Measurements from ENCODE around the gene CDKN1C.
A peak's percentile ranks its signal among the peaks of the same experiment; 100 is the strongest.

Gene CDKN1C

GRCh38 chr11:2885678-2886081, at the start of gene CDKN1C:
Gene CDKN1C, minus strand, starts transcription at chr11:2885775. Its CDS starts 319 bp downstream, at chr11:2885456.
- peak; percentile 77 for DNase-seq (ENCODE audit: low read depth)

GRCh38 chr11:2934611-2935239, 49.1 kb upstream of the CDKN1C start:
- no peak for DNase-seq (ENCODE audit: low read depth)

- DNase-seq (ENCODE audit: low read depth): no peak
These were observed 48.5 kb upstream of the CDKN1C start for GRCh38 chr11:2934021-2934550.

- DNase-seq (ENCODE audit: low read depth): no peak
These were observed 47.9 kb upstream of the CDKN1C start for GRCh38 chr11:2933375-2934020.

- DNase-seq (ENCODE audit: low read depth): no peak
These were observed 47.3 kb upstream of the CDKN1C start for GRCh38 chr11:2932850-2933251.

GRCh38 chr11:2931771-2932738, 46.5 kb upstream of the CDKN1C start:
- DNase-seq (ENCODE audit: low read depth): no peak

- DNase-seq (ENCODE audit: low read depth): no peak
These were observed 45.8 kb upstream of the CDKN1C start for GRCh38 chr11:2931420-2931746.

- DNase-seq (ENCODE audit: low read depth): peak; percentile 31
These were observed 45.3 kb upstream of the CDKN1C start for GRCh38 chr11:2930704-2931419.

- DNase-seq (ENCODE audit: low read depth): no peak
These were observed 44.6 kb upstream of the CDKN1C start for GRCh38 chr11:2929950-2930703.

GRCh38 chr11:2929531-2929949, 44.0 kb upstream of the CDKN1C start:
- no peak for DNase-seq (ENCODE audit: low read depth)

GRCh38 chr11:2928605-2929530, 43.3 kb upstream of the CDKN1C start, which contains the start of gene PHLDA2:
Gene PHLDA2, minus strand, starts transcription at chr11:2929420. Its CDS starts 56 bp downstream, at chr11:2929364.
- DNase-seq (ENCODE audit: low read depth): peak; percentile 39

- no peak for DNase-seq (ENCODE audit: low read depth)
These were observed 42.5 kb upstream of the CDKN1C start for GRCh38 chr11:2927851-2928604.

- no peak for DNase-seq (ENCODE audit: low read depth)
These were observed 41.7 kb upstream of the CDKN1C start for GRCh38 chr11:2927121-2927800.

GRCh38 chr11:2926611-2927051, 41.1 kb upstream of the CDKN1C start:
- DNase-seq (ENCODE audit: low read depth): no peak

- DNase-seq (ENCODE audit: low read depth): no peak
These were observed 39.5 kb upstream of the CDKN1C start for GRCh38 chr11:2924821-2925675.

- DNase-seq (ENCODE audit: low read depth): no peak
These were observed 38.8 kb upstream of the CDKN1C start for GRCh38 chr11:2924381-2924780.

All from activated T-helper 1 cell treated with Interleukin-2 at 50 U/mL for 16 hours (primary cell).